ENCODE measurements around the gene MAP2K6.

The MAP2K6 gene

DNA sequence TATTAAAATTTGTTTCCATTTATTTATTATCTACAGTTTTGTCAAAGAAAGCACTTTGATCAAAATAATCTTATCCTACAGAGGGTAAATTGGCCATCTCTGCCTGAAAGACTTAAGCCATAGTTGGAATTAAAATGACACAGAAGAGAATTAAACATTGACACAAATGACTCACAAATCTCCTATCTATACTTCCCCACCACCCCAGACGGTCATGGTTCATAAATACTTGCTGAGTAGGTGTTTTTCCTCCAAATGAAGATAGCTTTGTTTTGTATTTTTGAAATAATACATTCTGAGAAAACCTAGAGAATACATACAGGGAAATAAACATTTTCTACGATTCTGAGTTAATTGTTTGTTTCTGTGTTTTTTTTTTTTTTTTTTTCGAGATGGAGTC lies 142.8 kb downstream of the MAP2K6 start:
- Histone ChIP-seq H3K4me3 (ENCODE audit: low read depth, low read length) (no peak overlapping the region), H3K9me3 (no peaks in the 10 kb centered on the region), H3K27me3 (no peaks in the 10 kb centered on the region), H3K36me3 (no peaks in the 10 kb centered on the region), H3K4me1 (no peaks in the 10 kb centered on the region; the same call in 1 of the 2 replicates)
- TF ChIP-seq, protein P1, sequence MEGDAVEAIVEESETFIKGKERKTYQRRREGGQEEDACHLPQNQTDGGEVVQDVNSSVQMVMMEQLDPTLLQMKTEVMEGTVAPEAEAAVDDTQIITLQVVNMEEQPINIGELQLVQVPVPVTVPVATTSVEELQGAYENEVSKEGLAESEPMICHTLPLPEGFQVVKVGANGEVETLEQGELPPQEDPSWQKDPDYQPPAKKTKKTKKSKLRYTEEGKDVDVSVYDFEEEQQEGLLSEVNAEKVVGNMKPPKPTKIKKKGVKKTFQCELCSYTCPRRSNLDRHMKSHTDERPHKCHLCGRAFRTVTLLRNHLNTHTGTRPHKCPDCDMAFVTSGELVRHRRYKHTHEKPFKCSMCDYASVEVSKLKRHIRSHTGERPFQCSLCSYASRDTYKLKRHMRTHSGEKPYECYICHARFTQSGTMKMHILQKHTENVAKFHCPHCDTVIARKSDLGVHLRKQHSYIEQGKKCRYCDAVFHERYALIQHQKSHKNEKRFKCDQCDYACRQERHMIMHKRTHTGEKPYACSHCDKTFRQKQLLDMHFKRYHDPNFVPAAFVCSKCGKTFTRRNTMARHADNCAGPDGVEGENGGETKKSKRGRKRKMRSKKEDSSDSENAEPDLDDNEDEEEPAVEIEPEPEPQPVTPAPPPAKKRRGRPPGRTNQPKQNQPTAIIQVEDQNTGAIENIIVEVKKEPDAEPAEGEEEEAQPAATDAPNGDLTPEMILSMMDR (IDR thresholded peaks at IDR 0.05; ENCODE audit: low read depth, low read length): no peak
- DNase-seq: no peak

DNA sequence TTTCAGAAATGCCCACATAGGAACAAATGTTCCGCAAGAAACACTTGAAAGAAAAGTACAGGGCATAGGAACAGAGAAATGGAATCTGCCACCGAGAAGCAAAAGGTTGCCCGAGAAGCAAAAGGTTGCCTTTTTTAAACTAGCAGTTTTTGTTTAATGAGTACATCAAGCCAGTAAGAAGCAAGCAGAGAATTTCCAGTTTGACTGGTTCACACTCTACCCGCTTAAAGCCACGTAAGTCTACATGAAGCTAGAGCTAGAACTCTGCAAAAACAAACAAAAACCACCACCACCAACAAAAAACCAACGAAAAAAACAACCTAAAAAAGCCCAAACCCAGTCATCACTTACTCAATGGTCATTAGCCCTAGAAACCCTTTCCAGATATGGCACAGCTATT lies 144.3 kb downstream of the MAP2K6 start:
- H3K27me3 ChIP-seq: no peaks in the 10 kb centered on the region
- no peak overlapping the region for H3K4me3 ChIP-seq (ENCODE audit: low read depth, low read length)
- no peaks in the 10 kb centered on the region for H3K9me3 ChIP-seq

DNA sequence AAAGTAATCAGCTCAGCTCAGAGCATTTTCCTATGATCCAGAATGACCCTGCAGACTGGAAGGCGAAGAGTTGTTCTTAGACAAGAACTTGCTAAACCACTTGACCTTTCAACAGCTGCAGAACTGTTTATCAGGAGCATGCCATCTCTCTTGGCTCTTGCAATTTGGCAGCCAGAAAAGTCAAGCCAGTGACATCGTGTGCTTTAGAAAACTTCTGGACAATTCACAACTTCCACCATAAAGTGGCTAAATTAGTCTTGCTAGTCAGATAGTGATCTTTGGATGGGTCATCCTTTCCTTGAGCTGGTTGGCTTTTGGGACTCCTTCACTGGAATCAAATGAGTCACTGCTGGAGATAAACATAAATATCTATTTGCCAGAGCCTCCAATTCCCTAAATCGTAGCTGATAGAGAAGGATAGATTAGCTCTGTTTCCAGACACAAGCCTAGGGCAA lies 146.5 kb downstream of the MAP2K6 start:
- Histone ChIP-seq H3K27me3 (peaks cover 12% of the 10 kb centered on the region), H3K9me3 (no peaks in the 10 kb centered on the region), H3K36me3 (no peaks in the 10 kb centered on the region), H3K4me3 (ENCODE audit: low read depth, low read length) (no peak overlapping the region), H3K4me1 (no peaks in the 10 kb centered on the region; the same call in 1 of the 2 replicates)
- TF ChIP-seq, protein P1 (IDR thresholded peaks at IDR 0.05; ENCODE audit: low read depth, low read length): no peak
- DNase-seq: no peak

More for the DNA sequence above, 144.3 kb downstream of the MAP2K6 start:
- no peaks in the 10 kb centered on the region; the same call in 1 of the 2 replicates for H3K4me1 ChIP-seq
- no peak for DNase-seq
- no peaks in the 10 kb centered on the region for H3K36me3 ChIP-seq
- TF ChIP-seq, protein P1 (IDR thresholded peaks at IDR 0.05; ENCODE audit: low read depth, low read length): no peak

DNA sequence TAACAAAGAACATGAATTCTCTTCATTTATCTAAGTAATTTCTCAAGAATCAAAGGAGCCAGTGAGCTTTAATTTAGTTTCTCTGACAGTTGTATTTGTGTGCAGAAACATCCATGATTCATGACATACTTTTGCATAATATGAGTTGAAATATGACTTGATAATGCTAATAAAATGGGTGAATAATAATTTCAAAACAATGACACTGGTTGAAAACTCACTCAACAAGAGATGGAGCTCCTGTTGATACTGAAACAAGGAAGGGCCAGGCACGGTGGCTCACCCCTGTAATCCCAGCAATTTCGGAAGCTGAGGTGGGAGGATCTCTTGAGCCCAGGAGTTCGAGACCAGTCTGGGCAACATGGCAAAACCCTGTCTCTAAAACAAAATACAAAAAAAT lies 147.0 kb downstream of the MAP2K6 start:
- TF ChIP-seq, protein P1 (IDR thresholded peaks at IDR 0.05; ENCODE audit: low read depth, low read length): no peak
- DNase-seq: no peak
- Histone ChIP-seq H3K27me3 (peaks cover 12% of the 10 kb centered on the region), H3K36me3 (no peaks in the 10 kb centered on the region), H3K4me1 (no peaks in the 10 kb centered on the region; the same call in 1 of the 2 replicates), H3K9me3 (no peaks in the 10 kb centered on the region), H3K4me3 (ENCODE audit: low read depth, low read length) (no peak overlapping the region)

DNA sequence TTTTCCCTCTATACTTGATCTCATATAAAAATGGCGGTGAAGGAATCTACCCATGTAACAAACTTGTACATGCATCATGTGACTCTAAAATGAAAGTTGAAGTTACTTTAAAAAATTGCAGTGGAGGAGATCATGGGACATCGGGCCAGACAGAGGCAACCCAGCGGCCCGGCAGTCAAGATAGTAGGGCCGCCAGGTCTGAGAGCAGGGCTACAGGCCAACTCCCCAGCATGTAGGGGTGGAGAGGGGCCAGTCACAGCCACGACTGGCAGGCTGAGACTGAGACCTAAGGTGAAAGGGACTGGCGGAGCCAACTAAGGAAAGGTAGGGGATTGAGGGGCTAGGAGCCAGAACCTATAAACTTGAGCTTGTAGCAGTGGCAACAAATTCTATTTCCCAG lies 150.9 kb downstream of the MAP2K6 start:
- Histone ChIP-seq H3K36me3 (no peaks in the 10 kb centered on the region), H3K4me3 (ENCODE audit: low read depth, low read length) (no peak overlapping the region), H3K4me1 (no peaks in the 10 kb centered on the region; the same call in 1 of the 2 replicates), H3K27me3 (peaks cover 16% of the 10 kb centered on the region), H3K9me3 (no peaks in the 10 kb centered on the region)
- TF ChIP-seq, protein P1 (IDR thresholded peaks at IDR 0.05; ENCODE audit: low read depth, low read length): no peak
- no peak for DNase-seq

DNA sequence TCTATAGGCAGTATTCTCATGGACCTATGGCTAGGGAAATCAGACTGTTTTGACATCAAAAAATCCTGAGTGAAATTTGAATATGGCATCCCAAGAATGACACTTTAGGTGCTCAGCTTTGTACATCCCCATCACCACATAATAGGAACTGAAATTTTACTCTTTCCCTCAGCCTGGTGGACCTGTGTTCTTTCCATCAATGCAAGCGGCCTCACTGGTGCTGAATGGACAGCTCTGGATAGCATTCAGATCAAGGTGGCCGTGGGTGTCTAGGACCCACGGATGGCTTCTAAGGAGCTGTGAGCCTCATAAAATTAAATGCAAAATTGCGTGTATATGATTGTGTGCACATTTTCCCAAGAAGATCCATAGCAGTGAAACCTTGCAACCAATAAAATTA lies 152.6 kb downstream of the MAP2K6 start:
- H3K4me3 ChIP-seq (ENCODE audit: low read depth, low read length): no peak overlapping the region
- DNase-seq: no peak
- peaks cover 16% of the 10 kb centered on the region for H3K27me3 ChIP-seq
- TF ChIP-seq, protein P1 (IDR thresholded peaks at IDR 0.05; ENCODE audit: low read depth, low read length): no peak
- H3K4me1 ChIP-seq: no peaks in the 10 kb centered on the region
- H3K9me3 ChIP-seq: no peaks in the 10 kb centered on the region
- H3K36me3 ChIP-seq: no peaks in the 10 kb centered on the region
